Renal cortical epithelial cell (primary cell): ENCODE results near the gene LRRC51. TPM values are rescaled to one million over a fixed set of nuclear protein-coding genes. Genes with fewer than 3 reads are reported as not detected.

ENCODE experiments used
- DNase-seq: peaks from one replicate; pipeline ENCODE4 v3.0.0-alpha.2; 2011; ENCODE audit warnings: low read depth
- total RNA-seq: library from RNA; depleted of rRNA; stranded (reverse); fragments of >200 nt; gene quantifications from 2 replicates; pipeline ENCODE4 v1.2.3, GENCODE V29; 2014

The LRRC51 gene
- total RNA-seq, 1 donor from 2014 or later: 11.7 TPM

GRCh38 chr11:72069787-72070251, 10.8 kb upstream of the LRRC51 start:
- DNase-seq: peak; percentile 95

GRCh38 chr11:72070491-72070890, 10.2 kb upstream of the LRRC51 start:
- no peak for DNase-seq

GRCh38 chr11:72072348-72072747, 8.3 kb upstream of the LRRC51 start:
- peak; percentile 75 for DNase-seq

DNA sequence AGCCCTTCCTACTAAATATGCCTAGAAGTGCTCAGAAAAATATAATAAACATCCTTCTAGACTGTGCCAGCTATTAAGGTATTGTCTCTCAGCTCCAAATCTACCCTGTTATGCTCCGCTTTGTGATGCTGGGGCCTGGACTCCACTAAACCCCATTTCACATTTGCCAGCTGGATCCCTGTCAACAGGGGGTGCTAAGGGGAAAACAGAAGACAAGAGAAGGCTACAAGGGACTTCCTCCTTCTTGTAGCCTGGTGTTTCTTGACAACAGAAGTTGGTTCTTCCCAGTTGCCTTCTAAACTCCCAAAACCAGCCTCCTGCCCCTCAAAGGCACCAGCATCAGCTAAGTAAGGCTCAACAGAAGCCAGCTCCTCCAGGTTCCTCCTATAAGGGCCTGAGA, 5.5 kb upstream of the LRRC51 start:
- DNase-seq: no peak

- DNase-seq: no peak
Observed at GRCh38 chr11:72075756-72076155, 4.9 kb upstream of the LRRC51 start.

DNA sequence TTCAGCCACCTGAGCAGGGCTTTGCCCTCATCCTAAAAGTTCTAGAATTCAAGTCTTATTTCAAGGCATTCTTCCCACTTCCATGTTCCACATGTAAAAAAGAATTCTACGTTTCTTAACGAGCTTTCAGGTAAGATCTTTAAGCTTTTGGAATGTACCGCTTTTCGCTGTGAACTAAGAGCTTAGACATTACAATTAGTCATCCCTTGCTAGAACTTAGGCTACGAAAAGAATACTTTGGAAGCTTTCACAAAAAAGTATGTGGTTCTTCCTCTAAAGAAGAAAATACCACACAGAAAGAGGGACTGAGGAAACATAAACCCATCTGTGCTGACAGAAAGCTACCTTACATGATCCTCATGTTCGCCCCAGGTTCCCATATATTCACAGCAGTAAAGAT, 2.2 kb upstream of the LRRC51 start:
- peak; percentile 47 for DNase-seq

- DNase-seq: no peak
Observed at GRCh38 chr11:72079819-72080325, 778 bp upstream of the LRRC51 start.

GRCh38 chr11:72081184-72081644, 564 bp downstream of the LRRC51 start:
- DNase-seq: no peak

GRCh38 chr11:72081821-72082453, 1.3 kb downstream of the LRRC51 start:
- DNase-seq: peak; percentile 58

DNA sequence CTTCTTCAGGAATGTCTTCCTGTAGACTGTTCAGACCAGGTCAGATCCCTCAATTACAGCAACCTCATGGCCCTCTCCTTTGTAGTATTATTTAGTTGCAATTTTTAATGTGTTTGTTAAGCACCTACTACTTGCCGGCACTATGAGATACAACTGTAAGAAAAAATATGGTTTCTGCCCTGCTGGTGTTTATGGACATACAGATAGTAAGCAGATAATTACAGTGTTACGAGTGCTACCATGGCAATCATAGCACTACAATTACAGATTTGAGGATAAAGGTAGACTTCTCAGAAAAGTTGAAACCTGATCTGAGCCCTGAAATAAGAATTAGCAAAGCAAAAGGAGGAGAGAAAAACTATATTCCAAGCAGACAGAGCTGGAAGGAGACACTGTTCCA, 2.8 kb downstream of the LRRC51 start:
- DNase-seq: no peak

GRCh38 chr11:72084076-72084475, 3.4 kb downstream of the LRRC51 start:
- no peak for DNase-seq

DNA sequence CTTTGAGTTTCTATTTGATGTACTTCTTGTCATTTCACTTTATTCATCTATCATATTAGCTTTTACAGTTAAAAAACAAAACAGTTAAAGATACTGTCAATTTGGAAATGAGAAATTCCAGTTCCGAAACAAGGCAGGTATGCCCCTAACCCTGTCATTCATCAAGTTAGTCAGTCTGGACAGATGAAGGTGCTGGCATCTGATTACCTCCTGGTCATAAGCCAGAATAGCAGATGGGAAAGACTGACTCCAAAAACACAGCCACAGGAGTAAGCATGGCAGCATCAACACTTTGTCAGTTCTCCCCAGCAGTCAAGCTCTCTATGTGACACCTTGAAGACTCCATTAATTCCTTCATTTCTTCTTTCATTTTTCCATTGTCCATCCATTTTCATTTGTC, 4.3 kb downstream of the LRRC51 start:
- DNase-seq: no peak

DNA sequence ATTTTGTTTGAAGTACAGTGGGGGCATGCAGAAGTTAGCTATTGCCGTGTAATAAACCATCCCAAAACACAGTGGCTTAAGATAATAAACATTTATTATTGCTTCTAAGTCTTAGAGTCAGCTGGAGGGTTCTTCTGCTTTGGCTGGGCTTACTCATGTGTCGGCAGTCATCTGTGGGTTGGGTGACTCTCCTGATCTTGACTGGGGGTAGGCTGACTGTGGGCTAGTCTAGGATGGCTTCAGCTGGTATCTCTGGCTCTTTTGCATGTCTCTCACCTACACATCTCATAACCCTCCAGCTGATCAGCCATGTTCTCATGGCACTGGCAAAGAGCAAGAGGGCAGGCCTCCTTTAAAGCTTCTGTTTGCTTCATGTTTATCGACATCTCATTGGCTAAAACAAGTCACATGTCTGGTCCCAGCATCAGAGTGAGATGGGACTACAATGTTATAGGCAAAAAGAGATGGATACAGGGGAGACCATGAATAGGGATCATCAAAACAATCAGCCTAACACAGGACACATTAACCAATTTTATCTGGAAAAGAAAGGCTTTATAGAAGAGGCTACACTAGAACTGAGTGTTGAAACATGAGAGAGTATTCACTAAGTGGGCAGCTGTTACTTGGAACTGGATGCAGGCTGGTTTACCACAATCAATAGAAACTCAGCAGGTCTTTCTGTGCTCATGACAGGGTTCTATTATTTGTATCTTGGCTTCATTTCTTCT, 5.1 kb downstream of the LRRC51 start:
- no peak for DNase-seq

DNA sequence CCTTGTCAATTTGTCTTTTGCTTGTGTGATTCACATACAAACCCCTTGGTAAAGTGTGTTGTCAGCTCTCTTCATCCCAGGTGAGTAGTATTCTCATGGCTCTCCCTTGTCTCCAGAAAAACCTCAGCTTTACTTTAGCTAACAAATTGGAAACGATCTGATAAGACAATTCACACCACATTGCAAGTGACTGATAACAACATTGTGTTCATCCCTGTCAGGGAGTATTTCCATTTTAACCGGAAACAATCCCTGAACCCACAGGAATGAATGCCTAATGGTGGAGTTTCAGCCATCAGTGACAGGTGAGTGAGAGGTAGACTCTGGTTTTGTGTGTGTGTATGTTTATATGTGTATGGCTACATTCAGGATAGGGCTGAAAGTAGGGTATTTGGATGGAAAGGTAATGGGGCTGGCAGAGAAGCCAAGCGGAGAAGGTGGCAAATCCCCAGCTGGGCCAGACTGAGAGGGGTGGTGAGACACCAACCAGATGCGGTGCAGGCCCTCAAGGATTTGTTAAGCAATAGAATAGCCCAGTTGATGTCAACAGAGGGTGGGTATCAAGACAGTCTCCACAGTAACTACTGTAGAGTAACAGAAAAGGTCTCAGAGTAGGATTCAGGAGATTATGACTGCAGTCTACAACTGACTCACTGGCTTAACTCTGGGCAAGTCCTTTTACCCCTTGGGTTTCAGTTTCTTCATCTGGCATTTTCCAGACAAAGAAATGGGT, 7.6 kb downstream of the LRRC51 start:
- DNase-seq: no peak

DNA sequence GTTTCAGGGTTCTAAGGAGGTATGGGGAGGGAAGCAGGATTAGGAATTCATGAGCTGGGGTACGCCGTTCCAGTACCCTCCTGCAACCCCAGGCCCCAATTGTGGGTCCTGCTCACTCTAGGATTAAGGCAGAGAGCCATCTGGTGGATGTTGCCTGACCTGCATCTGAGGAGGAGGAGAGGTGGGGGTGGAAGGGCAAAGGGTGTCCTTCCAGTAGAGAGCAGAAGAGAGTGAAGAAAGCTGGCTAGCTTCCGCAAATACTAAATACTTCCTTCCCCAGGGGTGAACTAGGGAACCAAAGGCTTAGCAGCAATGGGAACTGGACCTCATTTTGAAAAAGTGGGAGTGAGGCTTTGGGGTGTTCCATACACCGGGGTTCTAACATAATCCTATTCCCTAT, 10.6 kb downstream of the LRRC51 start:
- DNase-seq: peak; percentile 58

- no peak for DNase-seq
Observed at GRCh38 chr11:72098741-72099140, 18.1 kb downstream of the LRRC51 start.

- DNase-seq: no peak
Observed at GRCh38 chr11:72100009-72100408, 19.4 kb downstream of the LRRC51 start.

DNA sequence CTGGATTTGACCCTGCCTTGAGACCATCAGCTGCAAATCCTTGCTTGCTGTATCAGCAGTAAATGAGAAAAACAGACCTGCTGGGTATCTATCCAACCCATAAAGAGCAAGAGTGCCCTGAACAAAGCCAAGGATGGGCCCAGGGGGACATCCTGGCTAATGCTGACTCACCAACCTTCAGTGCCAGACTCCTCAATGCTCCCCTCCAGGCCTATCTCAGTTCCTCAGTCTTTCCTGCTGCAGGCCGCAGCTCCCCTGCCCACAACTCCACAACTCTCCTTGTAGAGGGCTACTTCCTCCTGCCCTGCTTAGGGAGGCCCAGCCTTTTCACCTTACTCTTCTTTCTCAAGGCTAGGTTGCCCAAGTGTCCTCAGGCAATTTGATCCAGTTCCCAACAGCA, 19.8 kb downstream of the LRRC51 start:
- DNase-seq: no peak

- no peak for DNase-seq
Observed at GRCh38 chr11:72102162-72102561, 21.5 kb downstream of the LRRC51 start.

GRCh38 chr11:72102631-72102945, 21.9 kb downstream of the LRRC51 start:
- no peak for DNase-seq

- DNase-seq: peak; percentile 96
Observed at GRCh38 chr11:72102946-72103753, 22.5 kb downstream of the LRRC51 start, which contains the start of gene LAMTOR1. TSS of gene LAMTOR1 (minus strand) at chr11:72103297. CDS start at chr11:72103224, 73 bp downstream.

GRCh38 chr11:72103754-72104167, 23.1 kb downstream of the LRRC51 start:
- DNase-seq: no peak
